IMR-90 (cell line): ENCODE data around the gene NFKB1. TPM values are rescaled to one million over a fixed set of nuclear protein-coding genes. Genes with fewer than 3 reads are reported as not detected.

Source experiments
- ATAC-seq: fragments of 200-7000 bp; cut with Tn5 transposase; 2 replicates; pipeline ENCODE4 v1.9.1; 2020; ENCODE audit warnings: low read depth, mild to moderate bottlenecking, moderate library complexity
- BruUV-seq: library from RNA; stranded (reverse); fragments of 400-500 nt; replicated peaks from 2 replicates; lab custom pipeline; 2021; lab: Mats Ljungman, UMichigan
- CTCF ChIA-PET: fragments of 300-600 bp; formaldehyde crosslinking; extraction: SDS; loops from one replicate; lab custom pipeline; 2021; ENCODE audit warnings: antibody characterized with exemption; lab: Yijun Ruan, JAX
- POLR2A ChIA-PET: fragments of 300-600 bp; sonication (Branson Sonifier 250); formaldehyde crosslinking; loops from one replicate; lab custom pipeline; 2022; ENCODE audit warnings: antibody characterized with exemption; ENCODE audit not compliant: unreplicated experiment; lab: Charles Lee
- DNase-seq: peaks from one replicate; pipeline ENCODE4 v3.0.0; 2013
- H2AFZ ChIP-seq: replicated peaks from 2 replicates; pipeline ENCODE3; 2013; ENCODE audit warnings: low read length, mild to moderate bottlenecking; ENCODE audit not compliant: poor library complexity
- H2AK5ac ChIP-seq: 2 replicates; pipeline ENCODE4 v1.6.1; 2013; ENCODE audit warnings: low read depth, low read length, inconsistent platforms
- H2AK9ac ChIP-seq: replicated peaks from 2 replicates; pipeline ENCODE3; 2013; ENCODE audit warnings: mild to moderate bottlenecking, low read depth, low read length, moderate library complexity; ENCODE audit not compliant: poor library complexity
- H2BK120ac ChIP-seq: 2 replicates; pipeline ENCODE4 v1.6.1; 2013; ENCODE audit warnings: low read depth, low read length, inconsistent platforms
- H2BK15ac ChIP-seq: 3 replicates; pipeline ENCODE4 v1.6.1; 2013; ENCODE audit warnings: low read depth, low read length, inconsistent platforms
- H2BK20ac ChIP-seq: 2 replicates; pipeline ENCODE4 v1.6.1; 2013; ENCODE audit warnings: low read depth, mild to moderate bottlenecking, inconsistent platforms, low read length, moderate library complexity
- H2BK5ac ChIP-seq: 2 replicates; pipeline ENCODE4 v1.6.1; 2013; ENCODE audit warnings: mild to moderate bottlenecking, low read depth, low read length, inconsistent platforms; ENCODE audit not compliant: poor library complexity, severe bottlenecking
- H3K14ac ChIP-seq: replicated peaks from 2 replicates; pipeline ENCODE4 v1.6.1; 2013; ENCODE audit warnings: low read depth, low read length, inconsistent platforms
- H3K18ac ChIP-seq: 2 replicates; pipeline ENCODE4 v1.6.1; 2013; ENCODE audit warnings: low read depth, low read length, control low read depth
- H3K23ac ChIP-seq: 2 replicates; pipeline ENCODE4 v1.6.1; 2013; ENCODE audit warnings: low read depth, low read length, inconsistent platforms
- H3K27ac ChIP-seq: 2 replicates; pipeline ENCODE4 v1.5.1; 2013; ENCODE audit warnings: mild to moderate bottlenecking, control low read depth, low read length; ENCODE audit not compliant: insufficient read depth
- H3K27me3 ChIP-seq: 2 replicates; pipeline ENCODE4 v1.6.1; 2013; ENCODE audit warnings: low read length; ENCODE audit not compliant: control insufficient read depth, insufficient read depth
- H3K36me3 ChIP-seq: 2 replicates; pipeline ENCODE4 v1.6.1; 2013; ENCODE audit warnings: low read length, mixed read lengths; ENCODE audit not compliant: control insufficient read depth, insufficient read depth
- H3K4ac ChIP-seq: 2 replicates; pipeline ENCODE4 v1.6.1; 2013; ENCODE audit warnings: low read depth, low read length, inconsistent platforms
- H3K4me1 ChIP-seq: 2 replicates; pipeline ENCODE4 v1.6.1; 2013; ENCODE audit warnings: low read length, mixed read lengths; ENCODE audit not compliant: control insufficient read depth, insufficient read depth
- H3K4me2 ChIP-seq: 2 replicates; pipeline ENCODE4 v1.6.1; 2013; ENCODE audit warnings: low read depth, mild to moderate bottlenecking, control low read depth, low read length, moderate library complexity
- H3K4me3 ChIP-seq: 2 replicates; pipeline ENCODE4 v1.5.1; 2013; ENCODE audit warnings: low read depth, mild to moderate bottlenecking, control low read depth, low read length, moderate library complexity; ENCODE audit not compliant: insufficient read depth
- H3K56ac ChIP-seq: 2 replicates; pipeline ENCODE4 v1.6.1; 2013; ENCODE audit warnings: low read length, inconsistent platforms; ENCODE audit not compliant: insufficient read depth; ENCODE audit errors: extremely low read depth
- H3K79me1 ChIP-seq, 2 experiments: 2 replicates each; pipeline ENCODE4 v1.6.1; 2013; ENCODE audit warnings: low read length in 2 of 2, inconsistent platforms in 1 of 2, low read depth in 1 of 2
- H3K9ac ChIP-seq: 2 replicates; pipeline ENCODE4 v1.6.1; 2013; ENCODE audit warnings: low read depth, low read length, control low read depth
- H3K9me1 ChIP-seq: 2 replicates; pipeline ENCODE4 v1.6.1; 2013; ENCODE audit warnings: low read length, inconsistent platforms; ENCODE audit not compliant: insufficient read depth
- H3K9me3 ChIP-seq: 2 replicates; pipeline ENCODE4 v1.6.1; 2013; ENCODE audit warnings: low read length; ENCODE audit not compliant: control insufficient read depth, insufficient read depth
- H4K20me1 ChIP-seq: 2 replicates; pipeline ENCODE4 v1.6.1; 2013; ENCODE audit warnings: low read length, inconsistent platforms; ENCODE audit not compliant: insufficient read depth
- H4K5ac ChIP-seq: 2 replicates; pipeline ENCODE4 v1.6.1; 2013; ENCODE audit warnings: mild to moderate bottlenecking, low read depth, low read length, control low read depth
- H4K8ac ChIP-seq, 2 experiments: 2 replicates each; pipeline ENCODE4 v1.6.1; 2013; ENCODE audit warnings: low read depth in 2 of 2, low read length in 2 of 2, control low read depth in 1 of 2, inconsistent platforms in 1 of 2
- H4K91ac ChIP-seq: 2 replicates; pipeline ENCODE4 v1.6.1; 2013; ENCODE audit warnings: low read depth, low read length, inconsistent platforms; ENCODE audit not compliant: insufficient read depth
- BHLHE40 ChIP-seq: fragments of 150-350 bp; IDR thresholded peaks from 2 replicates; pipeline ENCODE4 v1.6.1; 2016; ENCODE audit warnings: mild to moderate bottlenecking, low read depth, low read length
- CTCF ChIP-seq: conservative IDR thresholded peaks from 2 replicates; pipeline ENCODE4 v1.5.1; 2012; ENCODE audit warnings: mild to moderate bottlenecking, low read depth, low read length, improper control_type of control experiment
- ELK1 ChIP-seq: fragments of 150-350 bp; IDR thresholded peaks from 2 replicates; pipeline ENCODE4 v1.6.1; 2016; ENCODE audit warnings: low read depth, mild to moderate bottlenecking, low read length, moderate library complexity, borderline replicate concordance
- FOS ChIP-seq: fragments of 150-350 bp; IDR thresholded peaks from 2 replicates; pipeline ENCODE4 v1.6.1; 2016; ENCODE audit warnings: low read depth, low read length
- MAFK ChIP-seq: IDR thresholded peaks from 2 replicates; pipeline ENCODE4 v1.6.1; 2012; ENCODE audit warnings: low read depth, low read length, improper control_type of control experiment
- MAZ ChIP-seq: IDR thresholded peaks from 2 replicates; pipeline ENCODE4 v1.6.1; 2012; ENCODE audit warnings: low read depth, mild to moderate bottlenecking, low read length, improper control_type of control experiment, moderate library complexity, borderline replicate concordance
- MXI1 ChIP-seq: IDR thresholded peaks from 2 replicates; pipeline ENCODE4 v1.6.1; 2012; ENCODE audit warnings: low read depth, mild to moderate bottlenecking, low read length, moderate library complexity, borderline replicate concordance
- NFE2L2 ChIP-seq: fragments of 150-350 bp; IDR thresholded peaks from 2 replicates; pipeline ENCODE4 v1.6.1; 2016; ENCODE audit warnings: low read depth, mild to moderate bottlenecking, low read length
- POLR2A ChIP-seq: IDR thresholded peaks from 2 replicates; pipeline ENCODE4 v1.6.1; 2012; ENCODE audit warnings: mild to moderate bottlenecking, low read depth, low read length
- RAD21 ChIP-seq: IDR thresholded peaks from 2 replicates; pipeline ENCODE4 v1.6.1; 2012; ENCODE audit warnings: low read length, improper control_type of control experiment
- SMC3 ChIP-seq: fragments of 150-350 bp; IDR thresholded peaks from 2 replicates; pipeline ENCODE4 v1.6.1; 2016; ENCODE audit warnings: low read depth, mild to moderate bottlenecking, antibody characterized with exemption, low read length, moderate library complexity
- USF2 ChIP-seq: fragments of 150-350 bp; IDR thresholded peaks from 2 replicates; pipeline ENCODE4 v1.6.1; 2017; ENCODE audit warnings: mild to moderate bottlenecking, antibody characterized with exemption, low read length, low read depth
- WGBS, 2 experiments: methylation state at CpG; one replicate each; pipeline versions ENCODE4 v1.1.5 to v1.1.7; 2013; ENCODE audit warnings: missing lambda C conversion rate in 2 of 2; ENCODE audit not compliant: insufficient read length in 1 of 2; ENCODE audit errors: extremely low coverage in 2 of 2; 5-methylcytosine and 5-hydroxymethylcytosine counted together
- dilution Hi-C: fragments of 300-500 bp; cut with HindIII; formaldehyde crosslinking; loops from one replicate; pipeline ENCODE4 v1.14.3; 2018; ENCODE audit warnings: low sequenced_read_pairs; ENCODE audit not compliant: unreplicated experiment
- in situ Hi-C: fragments of 300-500 bp; cut with MboI; formaldehyde crosslinking; loops from 3 replicates; pipeline ENCODE4 v1.14.3; 2019; ENCODE audit warnings: low sequenced_read_pairs, inconsistent platforms, mixed read lengths
- intact Hi-C: fragments of 100-400 bp; cut with micrococcal nuclease; formaldehyde crosslinking; loops from 2 replicates; pipeline ENCODE4 v1.10.0; 2022
- polyA plus RNA-seq, 3 experiments: library from polyadenylated mRNA; depleted of rRNA; stranded (reverse); fragments of >200 nt; gene quantifications; 2 replicates each; pipeline ENCODE4 v1.2.3, GENCODE V29; 2012; ENCODE audit warnings: low replicate concordance in 1 of 3
- total RNA-seq: library from RNA; depleted of rRNA; stranded (reverse); fragments of >200 nt; gene quantifications from 2 replicates; pipeline ENCODE4 v1.2.3, GENCODE V29; 2012

NFKB1 gene
- total and polyA plus RNA-seq, 2 of the 4 experiments (the other 2 are of a cell fraction), result 19.8 to 24.6 TPM

GRCh38 chr4:102521570-102521969 is 20.4 kb downstream of the NFKB1 start:
- Histone ChIP-seq H3K36me3 (peaks cover 2% of the 10 kb centered on the region), H4K8ac (no peak overlapping the region), H3K4me3 (no peak overlapping the region), H3K9ac (no peak overlapping the region), H4K5ac (no peak overlapping the region), H3K56ac (no peak overlapping the region), H2BK5ac (no peak overlapping the region), H3K9me3 (no peaks in the 10 kb centered on the region), H2BK15ac (no peak overlapping the region), H3K4me1 (no peaks in the 10 kb centered on the region), H3K18ac (no peak overlapping the region), H2BK120ac (no peak overlapping the region), H3K79me1 (peaks cover 38 to 52% of the 10 kb centered on the region in 2 experiments), H3K23ac (no peak overlapping the region), H3K4ac (no peak overlapping the region), H2BK20ac (no peak overlapping the region), H3K27ac (no peak overlapping the region), H3K27me3 (no peaks in the 10 kb centered on the region), H4K20me1 (peaks cover 30% of the 10 kb centered on the region), H2AFZ (no peak overlapping the region), H2AK9ac (no peak overlapping the region), H3K14ac (no peak overlapping the region), H4K91ac (no peak overlapping the region), H2AK5ac (no peak overlapping the region), H3K4me2 (no peak overlapping the region), H3K9me1 (peaks cover 12% of the 10 kb centered on the region)
- ChIA-PET POLR2A (no interaction called here), CTCF (interaction anchor here (0.6 kb wide), 1 partner anchor 14 kb away, joined by 3 read pairs; no protein-coding TSS in a partner anchor)
- in situ Hi-C loops (no loop called here), intact Hi-C loops (no loop called here), dilution Hi-C loops (no loop called here)
- no CpG with 5 or more reads among the region's 1 CpG for WGBS, 2 experiments
- ATAC-seq (no peak), DNase-seq (no peak)
- BruUV-seq, result no TSS peak
- no peak for TF ChIP-seq BHLHE40
- TF ChIP-seq MAZ, result no peak
- no peak for TF ChIP-seq NFE2L2
- no peak for TF ChIP-seq CTCF
- TF ChIP-seq ELK1, result no peak
- TF ChIP-seq RAD21, result no peak
- TF ChIP-seq FOS, result no peak
- TF ChIP-seq MAFK, result no peak
- TF ChIP-seq POLR2A, result no peak
- no peak for TF ChIP-seq MXI1
- TF ChIP-seq SMC3, result no peak
- no peak for TF ChIP-seq USF2
